ENCODE results near the gene TSPAN12.

The TSPAN12 gene

GRCh38 chr7:120860156-120860555 is 2.2 kb upstream of the TSPAN12 start:
- no peak for DNase-seq (ENCODE audit: extremely low read depth, low read depth)
- no peak for TF ChIP-seq CTCF (IDR thresholded peaks at IDR 0.05; ENCODE audit: low read depth, low read length)

GRCh38 chr7:120859459-120859858 is 1.5 kb upstream of the TSPAN12 start:
- DNase-seq (ENCODE audit: extremely low read depth, low read depth), result no peak
- TF ChIP-seq CTCF (IDR thresholded peaks at IDR 0.05; ENCODE audit: low read depth, low read length), result no peak

- no peak for DNase-seq (ENCODE audit: extremely low read depth, low read depth)
- no peak for TF ChIP-seq CTCF (IDR thresholded peaks at IDR 0.05; ENCODE audit: low read depth, low read length)
These were observed 1.2 kb downstream of the TSPAN12 start for GRCh38 chr7:120856621-120857352.

GRCh38 chr7:120856198-120856597 is 1.7 kb downstream of the TSPAN12 start:
- no peak for TF ChIP-seq CTCF (IDR thresholded peaks at IDR 0.05; ENCODE audit: low read depth, low read length)
- no peak for DNase-seq (ENCODE audit: extremely low read depth, low read depth)

- TF ChIP-seq CTCF (IDR thresholded peaks at IDR 0.05; ENCODE audit: low read depth, low read length), result no peak
- no peak for DNase-seq (ENCODE audit: extremely low read depth, low read depth)
These were observed 5.2 kb downstream of the TSPAN12 start for GRCh38 chr7:120852700-120853099.

- no peak for TF ChIP-seq CTCF (IDR thresholded peaks at IDR 0.05; ENCODE audit: low read depth, low read length)
- DNase-seq (ENCODE audit: extremely low read depth, low read depth), result no peak
These were observed 14.8 kb downstream of the TSPAN12 start for GRCh38 chr7:120843109-120843508.

- no peak for DNase-seq (ENCODE audit: extremely low read depth, low read depth)
- no peak for TF ChIP-seq CTCF (IDR thresholded peaks at IDR 0.05; ENCODE audit: low read depth, low read length)
These were observed 15.8 kb downstream of the TSPAN12 start for GRCh38 chr7:120842121-120842621.

All from AG09319 (cell line).